ENCODE results near the gene SMARCA4. TPM values are rescaled to one million over a fixed set of nuclear protein-coding genes. Genes with fewer than 3 reads are reported as not detected.
"Not testable (repeated sequence)": the region's sequence is repeated elsewhere in the genome, so short reads cannot be mapped to it uniquely, and the experiment has no call there.

Gene SMARCA4
- total and polyA plus RNA-seq, 4 experiments from 2014 or later = 2.1 to 118 (median 68.1) TPM

- Histone ChIP-seq H3K27ac (ENCODE audit: low read depth, low read length) (no peak overlapping the region), H3K36me3 (ENCODE audit: insufficient read depth, low read length) (peaks cover 10% of the 10 kb centered on the region), H3K4me3 (ENCODE audit: low read length in 2 of 2) (no peak overlapping the region), H3K27me3 (ENCODE audit: insufficient read depth, low read length) (no peaks in the 10 kb centered on the region), H3K9me3 (ENCODE audit: control insufficient read depth in 1 of 2, low read length in 2 of 2) (no peaks in the 10 kb centered on the region), H3K4me1 (ENCODE audit: insufficient read depth, low read length) (no peaks in the 10 kb centered on the region)
- H3K36me3 Mint-ChIP-seq = peaks cover 17 to 19% of the 10 kb centered on the region in 2 donors
- no peak for DNase-seq
- H3K4me3 Mint-ChIP-seq = no peak overlapping the region
- H3K4me1 Mint-ChIP-seq = peaks cover 0 to 5% (median under 1%) of the 10 kb centered on the region in 4 donors
- CTCF ChIA-PET (ENCODE audit: partially characterized antibody) = interaction anchor here (1.1 kb wide), 1 partner anchor 60 kb away, joined by 3 read pairs; no protein-coding TSS in a partner anchor
- intact Hi-C loops (cut with micrococcal nuclease) = no loop called here
- H3K27me3 Mint-ChIP-seq = no peaks in the 10 kb centered on the region
- peak overlapping the region in 1 of 7 donors; percentile 70 for H3K27ac Mint-ChIP-seq
- H3K9me3 Mint-ChIP-seq = peaks cover 0 to 3% (median 0%) of the 10 kb centered on the region in 8 donors
- POLR2A ChIA-PET (ENCODE audit: partially characterized antibody) = interaction anchor here (0.7 kb wide), 1 partner anchor 23 kb away, joined by 4 read pairs; the partner anchor contains the start of gene LDLR
Observed at GRCh38 chr19:11066326-11066725, 105.5 kb downstream of the SMARCA4 start.

DNA sequence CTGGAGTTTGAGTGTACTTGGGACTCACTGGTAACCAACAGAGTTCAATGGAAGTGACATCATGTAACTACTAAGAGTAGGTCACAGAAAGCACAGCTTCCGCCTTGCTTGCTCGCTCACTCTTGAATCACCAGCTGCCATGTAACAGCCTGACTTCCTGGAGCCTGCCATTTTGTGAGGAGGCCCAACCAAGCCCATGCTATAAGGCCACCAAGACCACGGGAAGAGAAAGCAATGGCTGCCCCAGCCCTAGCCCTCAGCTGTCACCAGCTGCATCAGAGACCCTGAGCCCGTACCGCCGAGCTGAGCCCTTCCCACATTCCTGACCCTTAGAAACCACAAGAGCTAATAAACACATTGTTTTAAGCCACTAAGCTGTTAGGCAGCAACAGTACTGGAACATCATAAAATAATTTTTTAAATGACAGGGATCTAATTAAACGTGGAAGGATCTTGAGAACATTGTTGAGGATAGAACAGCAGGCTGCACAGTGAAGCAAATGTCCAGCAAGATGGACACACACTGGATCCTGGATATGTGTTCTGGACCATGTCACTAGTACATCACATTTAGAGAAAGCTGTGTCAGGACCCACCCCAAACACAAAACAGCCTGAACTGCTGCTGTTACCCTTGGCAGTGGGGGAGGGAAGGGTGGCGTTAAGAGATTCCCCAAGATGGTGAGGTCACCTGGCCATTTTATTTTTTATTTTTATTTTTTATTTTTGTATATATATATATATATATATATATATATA is 106.7 kb downstream of the SMARCA4 start:
- H3K36me3 Mint-ChIP-seq = peaks cover 10 to 14% of the 10 kb centered on the region in 2 donors
- Histone ChIP-seq H3K27me3 (ENCODE audit: insufficient read depth, low read length) (no peaks in the 10 kb centered on the region), H3K4me1 (ENCODE audit: insufficient read depth, low read length) (no peaks in the 10 kb centered on the region), H3K36me3 (ENCODE audit: insufficient read depth, low read length) (no peaks in the 10 kb centered on the region), H3K27ac (ENCODE audit: low read depth, low read length) (no peak overlapping the region), H3K4me3 (ENCODE audit: low read length in 2 of 2) (no peak overlapping the region), H3K9me3 (ENCODE audit: control insufficient read depth in 1 of 2, low read length in 2 of 2) (no peaks in the 10 kb centered on the region)
- peak overlapping the region in 1 of 7 donors; percentile 19 for H3K27ac Mint-ChIP-seq
- H3K4me1 Mint-ChIP-seq = peaks cover 0 to 5% (median under 1%) of the 10 kb centered on the region in 4 donors
- H3K9me3 Mint-ChIP-seq = peaks cover 0 to 3% (median 0%) of the 10 kb centered on the region in 8 donors
- no peaks in the 10 kb centered on the region for H3K27me3 Mint-ChIP-seq
- ChIA-PET CTCF (ENCODE audit: partially characterized antibody) (interaction anchor here (2.2 kb wide), 1 partner anchor 59 kb away, joined by 5 read pairs; no protein-coding TSS in a partner anchor), POLR2A (ENCODE audit: partially characterized antibody) (interaction anchor here (0.6 kb wide), 1 partner anchor 95 kb away, joined by 3 read pairs; no protein-coding TSS in a partner anchor)
- no peak overlapping the region for H3K4me3 Mint-ChIP-seq
- no peak for DNase-seq
- intact Hi-C loops (cut with micrococcal nuclease) = no loop called here

- Mint-ChIP-seq H3K9me3 (peaks cover 0 to 5% (median 0%) of the 10 kb centered on the region in 8 donors), H3K4me3 (no peak overlapping the region), H3K27ac (no peak overlapping the region), H3K36me3 (peaks cover 6 to 14% of the 10 kb centered on the region in 2 donors), H3K27me3 (no peaks in the 10 kb centered on the region), H3K4me1 (peaks cover 3 to 8% (median 8%) of the 10 kb centered on the region in 4 donors)
- POLR2A ChIA-PET (ENCODE audit: partially characterized antibody) = interaction anchor here (1.2 kb wide), 1 partner anchor 20 kb away, joined by 3 read pairs; the partner anchor contains the start of gene LDLR
- no peak overlapping the region for H3K27ac ChIP-seq (ENCODE audit: low read depth, low read length)
- no peaks in the 10 kb centered on the region for H3K36me3 ChIP-seq (ENCODE audit: insufficient read depth, low read length)
- no peak overlapping the region for H3K4me3 ChIP-seq (ENCODE audit: low read length in 2 of 2)
- H3K27me3 ChIP-seq (ENCODE audit: insufficient read depth, low read length) = no peaks in the 10 kb centered on the region
- DNase-seq = no peak
- intact Hi-C loops (cut with micrococcal nuclease) = no loop called here
- H3K4me1 ChIP-seq (ENCODE audit: insufficient read depth, low read length) = peaks cover 5% of the 10 kb centered on the region
- no peaks in the 10 kb centered on the region for H3K9me3 ChIP-seq (ENCODE audit: control insufficient read depth in 1 of 2, low read length in 2 of 2)
- CTCF ChIA-PET (ENCODE audit: partially characterized antibody) = interaction anchor here (1.1 to 2.2 kb wide), 2 partner anchors 57 to 86 kb away, joined by 3 to 5 read pairs; no protein-coding TSS in a partner anchor
Observed at GRCh38 chr19:11069561-11069960, 108.7 kb downstream of the SMARCA4 start.

GRCh38 chr19:11070123-11070522 is 109.3 kb downstream of the SMARCA4 start:
- peaks cover 0 to 5% (median 0%) of the 10 kb centered on the region in 8 donors for H3K9me3 Mint-ChIP-seq
- no peaks in the 10 kb centered on the region for H3K27me3 Mint-ChIP-seq
- no peak overlapping the region for H3K27ac ChIP-seq (ENCODE audit: low read depth, low read length)
- H3K9me3 ChIP-seq (ENCODE audit: control insufficient read depth in 1 of 2, low read length in 2 of 2) = no peaks in the 10 kb centered on the region
- peaks cover 6% of the 10 kb centered on the region for H3K4me1 ChIP-seq (ENCODE audit: insufficient read depth, low read length)
- POLR2A ChIA-PET (ENCODE audit: partially characterized antibody) = no interaction called here
- peaks cover 5 to 11% (median 10%) of the 10 kb centered on the region in 4 donors for H3K4me1 Mint-ChIP-seq
- H3K4me3 Mint-ChIP-seq = no peak overlapping the region
- H3K27ac Mint-ChIP-seq = no peak overlapping the region
- DNase-seq = no peak
- intact Hi-C loops (cut with micrococcal nuclease) = no loop called here
- H3K27me3 ChIP-seq (ENCODE audit: insufficient read depth, low read length) = no peaks in the 10 kb centered on the region
- CTCF ChIA-PET (ENCODE audit: partially characterized antibody) = interaction anchor here (1.1 kb wide), 1 partner anchor 86 kb away, joined by 3 read pairs; no protein-coding TSS in a partner anchor
- H3K36me3 Mint-ChIP-seq = peaks cover 3 to 14% of the 10 kb centered on the region in 2 donors
- no peaks in the 10 kb centered on the region for H3K36me3 ChIP-seq (ENCODE audit: insufficient read depth, low read length)
- H3K4me3 ChIP-seq (ENCODE audit: low read length in 2 of 2) = no peak overlapping the region

- Mint-ChIP-seq H3K27ac (no peak overlapping the region), H3K36me3 (no peaks in the 10 kb centered on the region), H3K4me1 (peaks cover 5 to 11% (median 10%) of the 10 kb centered on the region in 4 donors), H3K9me3 (peaks cover 0 to 2% (median 0%) of the 10 kb centered on the region in 8 donors), H3K27me3 (no peaks in the 10 kb centered on the region), H3K4me3 (no peak overlapping the region)
- Histone ChIP-seq H3K4me1 (ENCODE audit: insufficient read depth, low read length) (peaks cover 6% of the 10 kb centered on the region), H3K27ac (ENCODE audit: low read depth, low read length) (no peak overlapping the region), H3K36me3 (ENCODE audit: insufficient read depth, low read length) (no peaks in the 10 kb centered on the region), H3K4me3 (ENCODE audit: low read length in 2 of 2) (no peak overlapping the region), H3K27me3 (ENCODE audit: insufficient read depth, low read length) (no peaks in the 10 kb centered on the region), H3K9me3 (ENCODE audit: control insufficient read depth in 1 of 2, low read length in 2 of 2) (no peaks in the 10 kb centered on the region)
- ChIA-PET POLR2A (ENCODE audit: partially characterized antibody) (no interaction called here), CTCF (ENCODE audit: partially characterized antibody) (no interaction called here)
- intact Hi-C loops (cut with micrococcal nuclease) = no loop called here
- no peak for DNase-seq
Observed at GRCh38 chr19:11073568-11073967, 112.7 kb downstream of the SMARCA4 start.

DNA sequence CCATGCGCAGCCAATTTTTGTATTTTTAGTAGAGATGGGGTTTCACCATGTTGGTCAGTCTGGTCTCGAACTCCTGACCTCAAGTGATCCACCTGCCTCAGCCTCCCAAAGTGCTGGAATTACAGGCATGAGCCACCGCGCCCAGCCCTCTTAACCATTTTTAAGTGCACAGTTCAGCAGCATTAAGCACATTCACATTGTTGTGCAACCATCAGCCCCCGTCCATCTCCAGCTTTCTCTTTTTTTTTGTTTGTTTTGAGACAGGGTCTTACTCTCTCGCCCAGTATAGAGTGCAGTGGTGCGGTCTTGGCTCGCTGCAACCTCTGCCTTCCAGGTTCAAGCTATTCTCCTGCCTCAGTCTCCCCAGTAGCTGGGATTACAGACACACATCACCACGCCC is 116.0 kb downstream of the SMARCA4 start:
- H3K27me3 Mint-ChIP-seq; H3K36me3 Mint-ChIP-seq; intact Hi-C loops (cut with micrococcal nuclease); H3K27ac ChIP-seq (ENCODE audit: low read depth, low read length); H3K9me3 ChIP-seq (ENCODE audit: control insufficient read depth in 1 of 2, low read length in 2 of 2); H3K4me1 ChIP-seq (ENCODE audit: insufficient read depth, low read length); H3K4me3 ChIP-seq (ENCODE audit: low read length in 2 of 2); H3K9me3 Mint-ChIP-seq; CTCF ChIA-PET (ENCODE audit: partially characterized antibody); H3K27me3 ChIP-seq (ENCODE audit: insufficient read depth, low read length); H3K36me3 ChIP-seq (ENCODE audit: insufficient read depth, low read length); POLR2A ChIA-PET (ENCODE audit: partially characterized antibody); H3K4me3 Mint-ChIP-seq; DNase-seq: not testable (repeated sequence)
- Mint-ChIP-seq H3K4me1 (peaks cover 5 to 12% (median 9%) of the 10 kb centered on the region in 4 donors), H3K27ac (peak overlapping the region in 1 of 7 donors; percentile 37)

DNA sequence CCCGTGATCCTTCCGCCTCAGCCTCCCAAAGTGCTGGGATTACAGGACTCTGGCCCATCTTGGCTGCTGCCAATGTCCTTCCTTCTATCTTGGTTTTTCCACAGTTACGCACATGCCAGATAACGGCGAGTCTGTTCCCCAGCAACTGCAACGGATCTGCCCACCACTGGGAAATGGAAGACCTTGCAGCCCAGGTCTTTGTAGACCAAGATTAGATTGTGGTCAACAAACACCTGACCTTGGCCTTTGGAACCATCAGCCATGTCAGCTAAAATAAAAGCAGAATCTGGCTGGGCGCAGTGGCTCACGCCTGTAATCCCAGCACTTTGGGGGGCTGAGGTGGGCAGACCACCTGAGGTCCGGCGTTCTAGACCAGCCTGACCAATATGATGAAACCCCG is 118.1 kb downstream of the SMARCA4 start:
- intact Hi-C loops (cut with micrococcal nuclease) = no loop called here
- H3K36me3 Mint-ChIP-seq = no peaks in the 10 kb centered on the region

More for the DNA sequence above, 118.1 kb downstream of the SMARCA4 start:
- no peaks in the 10 kb centered on the region for H3K9me3 ChIP-seq (ENCODE audit: control insufficient read depth in 1 of 2, low read length in 2 of 2)
- no peak overlapping the region for H3K4me3 Mint-ChIP-seq
- no peak overlapping the region for H3K4me3 ChIP-seq (ENCODE audit: low read length in 2 of 2)
- H3K27me3 Mint-ChIP-seq = no peaks in the 10 kb centered on the region
- H3K4me1 Mint-ChIP-seq = peaks cover 5 to 14% (median 9%) of the 10 kb centered on the region in 4 donors
- ChIA-PET CTCF (ENCODE audit: partially characterized antibody) (no interaction called here), POLR2A (ENCODE audit: partially characterized antibody) (no interaction called here)
- H3K36me3 ChIP-seq (ENCODE audit: insufficient read depth, low read length) = no peaks in the 10 kb centered on the region
- H3K9me3 Mint-ChIP-seq = peaks cover 0 to 1% (median 0%) of the 10 kb centered on the region in 8 donors
- peaks cover 9% of the 10 kb centered on the region for H3K4me1 ChIP-seq (ENCODE audit: insufficient read depth, low read length)
- no peak for DNase-seq
- H3K27ac Mint-ChIP-seq = no peak overlapping the region
- H3K27me3 ChIP-seq (ENCODE audit: insufficient read depth, low read length) = no peaks in the 10 kb centered on the region
- H3K27ac ChIP-seq (ENCODE audit: low read depth, low read length) = no peak overlapping the region

All from CD4-positive, alpha-beta memory T cell (primary cell).